T follicular helper cell (primary cell): ENCODE results near the gene YJU2.
"Not testable (repeated sequence)": the region's sequence is repeated elsewhere in the genome, so short reads cannot be mapped to it uniquely, and the experiment has no call there.

Experiments
- DNase-seq: peaks from one replicate; pipeline ENCODE4 v3.0.0-alpha.2; 2020; ENCODE audit warnings: low read depth
- total RNA-seq, 2 experiments: gene quantifications; one replicate each; lab custom pipeline; 2026; lab: John Stamatoyannopoulos, UW

The YJU2 gene
- 36.5 to 50.0 reads per million in 2 experiments for total RNA-seq

DNA sequence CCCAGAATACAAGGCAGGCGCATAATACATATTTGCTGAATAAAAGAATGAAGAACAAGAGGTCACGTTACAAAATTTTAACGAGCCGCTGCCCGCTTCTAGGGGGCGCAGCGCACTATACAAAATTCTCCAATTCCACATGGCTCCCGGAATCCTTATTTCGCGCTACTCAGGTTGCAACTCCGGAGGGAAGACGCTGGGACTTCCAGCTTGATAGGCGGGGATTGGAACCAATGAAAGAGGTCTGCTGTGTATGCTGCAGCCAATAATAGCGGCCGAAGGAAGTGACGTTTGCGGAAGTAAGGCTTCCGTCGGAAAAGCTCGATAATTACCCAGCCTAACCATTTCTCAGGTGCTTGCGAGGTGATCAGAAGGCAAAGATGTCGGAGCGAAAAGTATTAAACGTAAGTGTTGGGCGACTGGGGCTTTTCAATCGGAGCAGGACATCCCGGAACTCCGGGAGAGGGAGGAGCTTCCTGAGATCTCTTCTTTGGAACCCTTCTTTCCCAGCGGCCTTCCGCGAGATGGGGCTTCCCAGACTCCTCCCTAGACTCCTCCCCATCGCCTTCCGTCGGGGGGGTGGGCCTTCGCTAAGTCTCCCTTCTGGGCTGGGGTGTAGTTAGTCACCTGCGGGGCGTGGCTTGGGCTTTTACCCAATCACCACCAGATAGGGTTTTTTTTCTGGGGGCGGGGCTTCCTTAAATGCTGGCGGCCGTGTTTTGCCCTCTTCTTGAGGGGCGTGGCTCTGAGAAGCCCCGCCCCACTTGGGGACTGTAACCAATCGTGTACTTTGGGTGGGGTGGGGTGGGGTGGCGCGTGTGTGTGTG lies at the start of gene YJU2:
Gene YJU2, plus strand, starts transcription at position 314 of the 827 bp plus-strand sequence. Its CDS starts 67 bp downstream, at position 381.
- peak; percentile 98 for DNase-seq

- DNase-seq: no peak
These were observed 49.7 kb upstream of the YJU2 start for GRCh38 chr19:4197228-4197624.

- DNase-seq: no peak
These were observed 49.0 kb upstream of the YJU2 start for GRCh38 chr19:4197625-4198466.

DNA sequence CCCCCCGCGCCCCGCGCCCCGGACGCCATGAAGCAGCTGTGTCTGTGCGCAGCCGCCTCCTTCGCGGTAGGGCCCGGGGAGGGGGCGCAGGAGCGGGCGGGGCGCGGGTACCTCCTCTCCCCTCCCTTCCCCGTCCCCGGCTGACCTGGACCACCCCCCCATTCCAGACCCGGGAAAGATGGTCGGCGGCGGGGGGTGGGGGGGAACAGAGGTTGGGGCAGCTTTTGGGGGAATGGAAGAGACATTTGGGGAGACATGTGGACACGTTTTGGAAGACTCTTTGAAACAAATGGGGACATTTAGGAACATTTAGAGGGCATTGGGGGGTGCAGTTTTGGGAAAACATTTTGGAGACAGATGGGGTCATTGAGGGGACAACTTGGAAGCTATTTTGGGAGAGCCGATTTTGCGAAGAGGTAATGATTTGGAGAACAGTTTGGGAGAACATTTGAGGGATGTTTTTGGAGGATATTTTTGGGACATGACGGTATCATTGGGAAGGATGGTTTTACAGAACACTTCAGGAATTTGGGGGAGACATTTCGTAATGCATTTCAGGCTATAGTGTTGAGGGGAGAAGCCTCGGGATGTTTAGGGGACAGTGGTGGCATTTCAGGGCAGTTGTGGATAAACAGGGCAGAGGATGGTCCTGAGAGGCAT lies 48.3 kb upstream of the YJU2 start:
- DNase-seq: no peak

DNA sequence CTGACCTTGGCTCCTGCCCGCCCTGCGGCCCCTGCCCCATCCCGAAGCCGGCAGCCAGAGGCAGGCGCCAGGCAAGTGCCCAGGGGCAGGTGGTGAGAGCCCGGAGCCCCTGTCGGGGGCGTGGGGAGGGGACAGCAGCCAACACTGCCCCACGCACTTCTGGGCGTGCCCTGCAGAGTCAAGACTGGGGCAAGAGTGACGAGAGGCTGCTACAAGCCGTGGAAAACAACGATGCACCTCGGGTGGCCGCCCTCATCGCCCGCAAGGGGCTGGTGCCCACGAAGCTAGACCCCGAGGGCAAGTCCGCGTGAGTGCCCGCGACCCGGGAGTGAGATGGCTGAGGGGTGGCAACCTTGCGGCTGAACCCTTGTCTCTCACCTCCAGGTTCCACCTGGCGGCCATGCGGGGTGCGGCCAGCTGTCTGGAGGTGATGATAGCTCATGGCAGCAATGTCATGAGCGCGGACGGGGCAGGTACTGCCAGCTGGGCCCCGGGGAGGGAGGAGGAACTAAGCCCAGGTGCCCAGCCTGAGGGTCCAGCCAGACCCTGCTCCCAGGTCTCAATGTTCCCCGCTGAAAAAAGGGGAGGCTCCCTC lies 47.1 kb upstream of the YJU2 start:
- DNase-seq: no peak

DNA sequence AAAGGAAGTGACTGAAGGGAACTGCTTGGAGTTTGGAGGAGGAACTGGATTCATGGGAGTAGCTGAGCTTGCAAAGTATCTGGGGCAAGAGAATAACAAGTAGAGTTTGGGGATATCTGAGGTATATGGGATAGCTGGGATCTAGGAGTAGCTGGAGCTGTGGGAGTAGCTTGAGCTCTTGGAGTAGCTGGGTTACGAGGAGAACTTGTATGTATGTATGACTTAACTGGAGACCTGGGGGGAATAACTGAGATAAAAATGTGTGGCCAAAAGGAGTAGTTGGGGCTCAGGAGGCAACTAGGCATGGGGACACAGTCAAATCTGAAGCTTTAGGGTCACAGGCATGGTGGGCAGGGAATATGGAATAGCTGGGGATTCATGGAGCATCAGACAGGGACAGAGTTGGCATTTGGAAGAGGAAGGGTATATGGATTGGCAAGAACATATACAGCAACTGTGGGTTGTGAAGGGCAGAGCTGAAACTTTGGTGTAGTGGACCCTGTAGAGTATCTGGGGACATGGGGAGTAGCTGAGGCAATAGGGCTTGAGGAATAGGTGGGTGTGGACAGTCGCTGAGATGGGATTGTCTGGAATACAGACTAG lies 45.8 kb upstream of the YJU2 start:
- DNase-seq: no peak

DNA sequence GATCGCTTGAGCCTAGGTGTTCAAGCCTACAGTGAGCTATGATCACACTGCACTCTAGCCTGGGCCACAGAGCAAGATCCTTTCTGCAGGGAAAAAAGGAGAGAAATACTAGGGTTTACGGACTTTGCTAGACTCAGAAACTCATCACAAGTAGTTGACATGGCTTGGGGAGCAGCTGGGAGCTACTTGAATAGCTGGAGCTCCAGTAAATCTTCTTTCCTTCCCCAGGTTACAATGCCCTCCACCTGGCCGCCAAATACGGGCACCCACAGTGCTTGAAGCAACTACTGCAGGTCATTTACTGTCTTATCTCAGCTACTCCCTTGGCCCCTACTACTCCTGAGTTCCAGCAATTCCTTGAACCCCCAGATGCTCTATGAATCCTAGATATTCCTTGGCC lies 45.1 kb upstream of the YJU2 start:
- no peak for DNase-seq

DNA sequence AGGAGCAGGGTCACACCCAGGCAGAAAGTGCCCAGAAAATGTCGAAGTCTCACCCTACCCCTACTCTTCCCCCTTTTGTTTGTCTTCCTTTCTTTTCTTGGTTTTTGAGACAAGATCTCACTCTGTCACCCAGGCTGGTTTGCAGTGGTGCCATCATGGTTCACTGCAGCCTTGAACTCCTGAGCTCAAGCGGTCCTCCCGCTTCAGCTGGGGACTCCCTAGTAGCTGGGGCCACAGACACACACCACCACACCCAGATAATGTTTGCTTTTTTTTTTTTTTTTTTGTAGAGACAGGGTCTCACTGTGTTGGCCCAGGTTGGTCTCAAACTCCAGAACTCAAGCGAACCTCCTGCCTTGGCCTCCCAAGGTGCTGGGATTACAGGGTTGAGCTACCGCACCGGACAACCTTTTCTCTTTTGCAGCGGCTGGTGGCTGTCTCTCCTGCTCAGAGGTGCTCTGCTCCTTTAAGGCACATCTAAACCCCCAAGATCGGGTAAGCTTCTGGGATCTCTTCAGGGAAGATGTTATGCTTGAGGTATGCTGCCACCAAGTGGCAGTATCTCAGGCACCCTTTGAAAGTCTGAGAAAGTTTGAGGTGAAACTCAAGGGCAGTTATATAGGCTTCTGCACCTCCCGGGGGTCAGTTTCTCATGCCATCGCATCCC lies 39.9 kb upstream of the YJU2 start:
- DNase-seq: no peak

DNA sequence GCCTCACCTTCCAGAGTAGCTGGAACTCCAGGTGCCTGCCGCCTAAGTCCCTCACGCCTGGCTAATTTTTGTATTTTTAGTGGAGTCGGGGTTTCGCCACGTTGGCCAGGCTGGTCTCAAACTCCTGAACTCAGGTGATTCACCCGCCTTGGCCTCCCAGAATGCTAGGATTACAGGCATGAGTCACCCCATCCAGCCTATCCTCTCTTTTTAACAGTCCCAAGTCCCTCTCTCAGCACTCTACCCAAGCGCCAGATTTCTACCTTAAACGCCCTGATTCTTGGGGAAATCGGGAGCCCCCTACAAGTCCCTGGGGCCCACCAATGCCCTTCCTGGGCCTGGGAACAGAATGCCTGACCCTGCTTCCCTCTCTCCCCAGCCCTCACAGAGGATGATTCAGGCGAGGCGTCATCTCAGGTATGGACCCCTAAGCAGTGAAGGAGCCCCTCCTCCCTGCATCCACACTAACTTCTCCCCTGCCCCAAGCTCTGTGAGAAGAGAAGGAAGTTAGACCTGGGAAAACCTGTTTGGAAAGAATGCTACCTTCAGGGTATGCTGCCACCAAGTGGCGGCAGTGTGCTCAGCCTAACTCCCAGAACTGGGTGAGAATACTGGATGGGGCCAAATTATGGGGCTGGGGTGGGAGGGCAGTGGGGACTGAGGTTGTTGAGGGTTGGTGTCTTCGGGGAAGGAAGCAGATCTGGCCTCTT lies 38.3 kb upstream of the YJU2 start:
- DNase-seq: no peak

- DNase-seq: no peak
These were observed 36.6 kb upstream of the YJU2 start for GRCh38 chr19:4210166-4210731.

GRCh38 chr19:4213116-4213515 lies 33.8 kb upstream of the YJU2 start:
- no peak for DNase-seq

GRCh38 chr19:4215807-4216206 lies 31.1 kb upstream of the YJU2 start:
- no peak for DNase-seq

- DNase-seq: no peak
These were observed 30.0 kb upstream of the YJU2 start for GRCh38 chr19:4216846-4217245.

DNA sequence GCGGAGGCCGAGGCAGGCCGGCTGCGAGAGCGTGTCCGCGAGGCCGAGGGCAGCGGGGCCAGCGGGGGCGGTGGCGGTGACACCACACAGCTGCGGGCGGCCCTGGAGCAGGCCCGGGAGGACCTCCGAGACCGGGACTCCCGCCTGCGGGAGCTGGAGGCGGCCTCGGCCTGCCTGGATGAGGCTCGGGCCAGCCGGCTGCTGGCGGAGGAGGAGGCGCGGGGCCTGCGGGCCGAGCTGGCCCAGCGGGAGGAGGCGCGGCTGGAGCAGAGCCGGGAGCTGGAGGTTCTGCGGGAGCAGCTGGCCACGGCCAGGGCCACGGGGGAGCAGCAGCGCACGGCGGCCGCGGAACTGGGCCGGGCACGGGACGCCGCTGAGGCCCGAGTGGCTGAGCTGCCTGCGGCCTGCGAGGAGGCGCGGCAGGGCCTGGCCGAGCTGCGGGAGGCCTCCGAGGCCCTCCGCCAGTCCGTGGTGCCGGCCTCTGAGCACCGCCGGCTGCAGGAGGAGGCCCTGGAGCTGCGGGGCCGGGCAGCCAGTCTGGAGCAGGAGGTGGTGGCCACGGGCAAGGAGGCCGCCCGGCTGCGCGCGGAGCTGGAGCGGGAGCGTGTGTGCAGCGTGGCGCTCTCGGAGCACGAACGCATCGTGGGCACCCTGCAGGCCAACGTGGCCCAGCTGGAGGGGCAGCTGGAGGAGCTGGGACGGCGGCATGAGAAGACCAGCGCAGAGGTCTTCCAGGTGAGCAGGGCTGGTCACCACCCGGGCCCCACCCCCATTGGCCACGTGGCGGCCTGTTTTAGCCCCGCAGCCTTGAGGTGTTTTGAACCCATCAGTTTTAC lies 29.2 kb upstream of the YJU2 start:
- no peak for DNase-seq

- DNase-seq: not testable (repeated sequence)
These were observed 28.4 kb upstream of the YJU2 start for GRCh38 chr19:4218523-4218922.

GRCh38 chr19:4220188-4220587 lies 26.7 kb upstream of the YJU2 start:
- no peak for DNase-seq

- DNase-seq: no peak
These were observed 22.4 kb upstream of the YJU2 start for GRCh38 chr19:4224470-4224869.

- DNase-seq: no peak
These were observed 21.0 kb upstream of the YJU2 start for GRCh38 chr19:4225885-4226284.

DNA sequence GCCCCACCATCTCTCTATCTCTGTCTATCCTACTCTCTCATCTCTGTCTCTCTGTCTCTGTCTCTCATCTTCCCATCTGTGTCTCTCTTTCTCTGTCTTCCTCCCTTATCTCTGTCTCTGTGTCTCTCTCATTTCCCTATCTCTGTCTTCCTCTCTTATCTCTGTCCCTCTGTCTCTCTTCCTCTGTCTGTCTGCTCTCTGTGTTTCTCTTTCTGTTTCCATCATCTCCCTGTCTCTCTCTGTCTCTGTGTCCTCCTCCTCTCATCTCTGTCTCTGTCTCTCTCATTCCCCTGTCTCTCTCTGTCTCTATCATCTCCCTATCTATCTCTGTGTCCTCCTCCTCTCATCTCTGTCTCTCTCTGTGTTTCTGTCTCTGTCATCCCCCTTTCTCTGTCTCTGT lies 19.1 kb upstream of the YJU2 start:
- no peak for DNase-seq
